Nephron progenitor cell (in vitro differentiated cells): ENCODE measurements around the gene LPP.
"Not testable (repeated sequence)": the region's sequence is repeated elsewhere in the genome, so short reads cannot be mapped to it uniquely, and the experiment has no call there.

Experiments used
- DNase-seq: peaks from one replicate; pipeline ENCODE4 v3.0.0; 2021
- H3K27ac Mint-ChIP-seq: 2 replicates; pipeline ENCODE4 v1.8.0; 2021; ENCODE audit warnings: mild to moderate bottlenecking, moderate library complexity, mixed read lengths
- H3K27me3 Mint-ChIP-seq: 2 replicates; pipeline ENCODE4 v1.8.0; 2021; ENCODE audit warnings: mild to moderate bottlenecking, low read depth, mixed read lengths; ENCODE audit not compliant: poor library complexity
- H3K36me3 Mint-ChIP-seq: 2 replicates; pipeline ENCODE4 v1.8.0; 2021; ENCODE audit warnings: low read depth, mixed read lengths
- H3K4me1 Mint-ChIP-seq: 2 replicates; pipeline ENCODE4 v1.8.0; 2021; ENCODE audit warnings: mixed read lengths
- H3K4me3 Mint-ChIP-seq: 2 replicates; pipeline ENCODE4 v1.8.0; 2021; ENCODE audit warnings: mild to moderate bottlenecking, moderate library complexity, mixed read lengths
- H3K9me3 Mint-ChIP-seq: 2 replicates; pipeline ENCODE4 v1.8.0; 2021; ENCODE audit warnings: mild to moderate bottlenecking, moderate library complexity, mixed read lengths
- CTCF ChIP-seq: fragments of 200-600 bp; sonication (generic); IDR thresholded peaks from 2 replicates; pipeline ENCODE4 v1.5.0; 2021; ENCODE audit warnings: antibody characterized with exemption

Gene LPP

GRCh38 chr3:188604651-188605050, 450.7 kb downstream of the LPP start:
- H3K36me3 Mint-ChIP-seq, result peaks cover 21% of the 10 kb centered on the region
- H3K9me3 Mint-ChIP-seq, result peaks cover 18% of the 10 kb centered on the region
- H3K27ac Mint-ChIP-seq, result no peak overlapping the region
- TF ChIP-seq CTCF, result no peak
- no peak for DNase-seq
- H3K4me1 Mint-ChIP-seq, result no peaks in the 10 kb centered on the region
- no peak overlapping the region for H3K4me3 Mint-ChIP-seq
- no peaks in the 10 kb centered on the region for H3K27me3 Mint-ChIP-seq

- no peak for DNase-seq
- Mint-ChIP-seq H3K36me3 (peaks cover 26% of the 10 kb centered on the region), H3K9me3 (peaks cover 18% of the 10 kb centered on the region), H3K27ac (no peak overlapping the region), H3K4me1 (no peaks in the 10 kb centered on the region), H3K27me3 (no peaks in the 10 kb centered on the region), H3K4me3 (no peak overlapping the region)
- TF ChIP-seq CTCF, result no peak
Observed at GRCh38 chr3:188605231-188605630, 451.3 kb downstream of the LPP start.

GRCh38 chr3:188605905-188606304, 451.9 kb downstream of the LPP start:
- TF ChIP-seq CTCF, result no peak
- H3K4me1 Mint-ChIP-seq, result no peaks in the 10 kb centered on the region
- H3K4me3 Mint-ChIP-seq, result no peak overlapping the region
- no peak overlapping the region for H3K27ac Mint-ChIP-seq
- H3K36me3 Mint-ChIP-seq, result peaks cover 31% of the 10 kb centered on the region
- H3K9me3 Mint-ChIP-seq, result peaks cover 18% of the 10 kb centered on the region
- no peaks in the 10 kb centered on the region for H3K27me3 Mint-ChIP-seq
- DNase-seq, result no peak

GRCh38 chr3:188607805-188608315, 453.9 kb downstream of the LPP start:
- no peak overlapping the region for H3K4me3 Mint-ChIP-seq
- H3K27me3 Mint-ChIP-seq, result no peaks in the 10 kb centered on the region
- no peak for DNase-seq
- H3K9me3 Mint-ChIP-seq, result peaks cover 18% of the 10 kb centered on the region
- H3K4me1 Mint-ChIP-seq, result no peaks in the 10 kb centered on the region
- no peak overlapping the region for H3K27ac Mint-ChIP-seq
- peaks cover 31% of the 10 kb centered on the region for H3K36me3 Mint-ChIP-seq
- no peak for TF ChIP-seq CTCF

- H3K27me3 Mint-ChIP-seq, result no peaks in the 10 kb centered on the region
Observed at GRCh38 chr3:188608401-188608800, 454.4 kb downstream of the LPP start.

GRCh38 chr3:188613721-188614120, 459.8 kb downstream of the LPP start:
- peaks cover 19% of the 10 kb centered on the region for H3K9me3 Mint-ChIP-seq
- H3K27me3 Mint-ChIP-seq, DNase-seq, H3K27ac Mint-ChIP-seq, H3K4me1 Mint-ChIP-seq, H3K4me3 Mint-ChIP-seq: not testable (repeated sequence)
- peaks cover 46% of the 10 kb centered on the region for H3K36me3 Mint-ChIP-seq

More at GRCh38 chr3:188608401-188608800, 454.4 kb downstream of the LPP start:
- Mint-ChIP-seq H3K27ac (no peak overlapping the region), H3K36me3 (peaks cover 31% of the 10 kb centered on the region), H3K9me3 (peaks cover 18% of the 10 kb centered on the region), H3K4me3 (no peak overlapping the region), H3K4me1 (no peaks in the 10 kb centered on the region)
- no peak for DNase-seq
- TF ChIP-seq CTCF, result no peak
